IPS-18c (cell line): ENCODE measurements around the gene CCDC47.
A peak's percentile ranks its signal among the peaks of the same experiment; 100 is the strongest.
"Not testable (repeated sequence)": the region's sequence is repeated elsewhere in the genome, so short reads cannot be mapped to it uniquely, and the experiment has no call there.

Experiments used
- H3K4me3 ChIP-seq: 2 replicates; pipeline ENCODE4 v1.7.0; 2013; ENCODE audit warnings: low read depth, mild to moderate bottlenecking, low read length, moderate library complexity; ENCODE audit not compliant: insufficient read depth
- H3K9me3 ChIP-seq: one replicate; pipeline ENCODE4 v1.6.1; 2013; ENCODE audit warnings: mild to moderate bottlenecking, low read length, moderate library complexity; ENCODE audit not compliant: control insufficient read depth, insufficient read depth

Gene CCDC47

DNA sequence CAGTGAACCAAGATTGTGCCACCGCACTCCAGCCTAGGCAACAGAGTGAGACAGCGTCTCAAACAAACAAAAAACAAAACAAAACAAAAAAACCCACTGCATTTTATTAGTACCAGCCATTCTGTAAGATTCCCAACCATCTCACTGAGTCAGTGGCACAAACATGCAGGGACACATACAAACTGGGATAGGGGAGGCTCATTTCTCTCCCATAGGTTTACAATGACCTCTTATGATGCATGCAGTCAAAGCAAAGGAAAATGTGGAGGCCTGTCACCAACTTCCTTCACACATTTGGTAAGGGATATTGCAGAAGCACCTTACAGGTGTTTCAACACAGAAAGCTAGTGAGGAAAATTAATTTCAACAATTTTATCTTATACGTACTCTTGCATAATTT is 19.4 kb downstream of the CCDC47 start:
- no peak overlapping the region for H3K4me3 ChIP-seq
- no peaks in the 10 kb centered on the region for H3K9me3 ChIP-seq

GRCh38 chr17:63753215-63753614 is 20.2 kb downstream of the CCDC47 start:
- H3K4me3 ChIP-seq = no peak overlapping the region
- H3K9me3 ChIP-seq = no peaks in the 10 kb centered on the region

DNA sequence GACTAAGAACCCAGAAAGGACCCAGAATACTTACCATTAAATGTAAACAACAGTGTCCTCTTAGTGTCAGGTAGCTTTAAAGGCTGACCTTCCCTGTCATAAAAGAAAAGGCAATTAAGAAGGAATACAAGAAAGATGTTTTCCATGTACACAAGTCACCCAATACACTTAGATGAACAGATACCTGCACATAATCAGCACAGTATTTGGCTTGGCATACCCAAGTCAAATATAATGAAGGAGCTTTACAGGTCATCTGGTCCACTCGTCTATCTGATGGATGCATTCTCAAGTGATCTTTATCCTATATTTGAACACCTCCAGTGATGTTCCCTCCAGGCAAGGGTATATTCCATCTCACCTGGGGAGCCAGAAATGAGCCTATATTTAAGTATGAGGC is 20.7 kb downstream of the CCDC47 start:
- Histone ChIP-seq H3K4me3 (no peak overlapping the region), H3K9me3 (no peaks in the 10 kb centered on the region)

- Histone ChIP-seq H3K4me3 (no peak overlapping the region), H3K9me3 (no peaks in the 10 kb centered on the region)
These were observed 21.6 kb downstream of the CCDC47 start for GRCh38 chr17:63751806-63752205.

DNA sequence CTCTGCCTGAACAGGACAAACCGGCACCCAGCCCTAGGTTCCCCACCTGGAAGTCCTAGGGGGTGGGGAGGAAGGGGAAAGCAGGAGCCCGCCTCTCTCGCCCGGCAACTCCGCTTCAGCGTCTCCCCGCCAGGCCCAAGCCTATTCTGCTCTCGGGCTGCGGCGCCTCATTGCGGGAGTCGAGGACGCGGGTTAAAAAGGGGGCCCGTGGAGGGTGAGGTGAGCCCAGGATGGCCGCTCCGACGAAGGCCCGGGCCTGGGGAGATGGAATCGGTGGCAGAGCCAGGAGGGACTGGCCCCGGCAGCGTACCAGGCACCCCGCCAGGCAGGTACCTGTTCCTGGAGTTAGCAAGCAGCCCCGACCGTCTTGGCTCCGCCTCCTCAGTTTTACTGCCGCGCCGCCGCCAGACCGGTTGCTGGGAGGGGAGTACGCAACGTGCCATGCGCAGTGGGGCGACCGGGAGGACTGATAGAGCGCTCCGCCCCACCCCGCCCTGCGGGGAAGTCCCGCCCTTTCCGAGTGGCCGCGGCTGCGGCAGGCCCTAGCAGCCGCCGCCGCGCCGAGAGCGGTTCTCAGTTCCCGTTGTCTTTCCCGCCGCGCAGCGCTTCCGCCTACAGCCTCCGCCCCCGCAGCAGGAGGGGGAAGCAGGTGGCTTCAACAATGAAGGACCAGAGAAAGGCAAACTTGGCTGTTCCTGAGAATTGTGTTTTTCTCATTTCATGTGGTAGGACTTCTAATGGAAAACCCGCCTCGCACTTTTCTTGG is 31.8 kb downstream of the CCDC47 start, which contains the start of gene STRADA:
TSS of gene STRADA (minus strand) at position 392 of the 766 bp plus-strand sequence. CDS start 13,430 bp downstream, outside the sequence.
- H3K4me3 ChIP-seq = peak within 1 kb of the TSS; percentile 97
- H3K9me3 ChIP-seq = no peaks in the 10 kb centered on the region

DNA sequence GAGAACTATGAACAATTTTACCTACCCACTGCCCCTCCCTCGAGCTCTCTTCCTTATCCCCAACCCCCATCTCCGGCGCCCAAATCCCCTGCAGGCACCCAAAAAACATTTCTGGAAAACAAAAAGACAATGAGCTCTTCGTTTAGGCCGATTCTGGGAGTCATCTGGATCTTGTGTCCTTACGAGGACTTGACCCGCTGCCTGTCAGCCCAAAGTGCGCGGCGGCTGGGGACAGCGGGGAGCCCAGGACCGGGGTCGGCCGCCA is 32.3 kb downstream of the CCDC47 start:
- Histone ChIP-seq H3K4me3 (peak overlapping the region; percentile 97), H3K9me3 (no peaks in the 10 kb centered on the region)

DNA sequence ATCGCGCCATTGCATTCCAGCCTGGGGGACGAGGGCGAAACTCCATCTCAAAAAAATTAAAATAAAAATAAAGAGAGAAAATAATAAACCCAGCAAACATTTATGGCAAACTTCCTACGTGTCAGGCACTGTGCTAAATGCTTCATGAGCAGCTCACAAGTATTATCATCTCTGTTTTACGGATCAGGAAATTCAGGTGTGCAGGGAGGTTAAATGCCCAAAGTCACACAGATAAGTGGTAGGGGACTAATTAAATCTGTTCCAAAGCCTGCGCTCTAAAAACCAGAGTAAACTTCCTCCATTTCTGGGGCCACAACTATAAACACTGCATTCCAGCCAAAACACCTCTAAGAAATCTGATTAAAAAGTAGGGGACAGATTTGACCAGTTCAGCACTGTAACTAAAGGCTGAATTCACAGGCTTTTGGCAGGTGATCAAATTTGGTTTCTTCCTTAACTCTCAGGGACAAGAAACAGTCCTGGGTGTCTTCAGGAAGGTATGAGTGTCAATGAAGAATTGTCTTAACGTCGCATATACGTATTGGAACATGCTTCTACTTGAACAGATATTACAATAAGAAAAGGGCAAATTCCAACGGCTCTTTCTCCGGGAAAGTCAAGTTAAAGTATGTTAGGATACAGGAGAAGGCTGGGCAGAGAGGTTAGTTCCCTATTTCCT is 32.8 kb downstream of the CCDC47 start:
- Histone ChIP-seq H3K9me3 (no peaks in the 10 kb centered on the region), H3K4me3 (peak overlapping the region; percentile 97)

GRCh38 chr17:63735691-63736090 is 37.7 kb downstream of the CCDC47 start:
- H3K9me3 ChIP-seq = no peaks in the 10 kb centered on the region
- no peak overlapping the region for H3K4me3 ChIP-seq

DNA sequence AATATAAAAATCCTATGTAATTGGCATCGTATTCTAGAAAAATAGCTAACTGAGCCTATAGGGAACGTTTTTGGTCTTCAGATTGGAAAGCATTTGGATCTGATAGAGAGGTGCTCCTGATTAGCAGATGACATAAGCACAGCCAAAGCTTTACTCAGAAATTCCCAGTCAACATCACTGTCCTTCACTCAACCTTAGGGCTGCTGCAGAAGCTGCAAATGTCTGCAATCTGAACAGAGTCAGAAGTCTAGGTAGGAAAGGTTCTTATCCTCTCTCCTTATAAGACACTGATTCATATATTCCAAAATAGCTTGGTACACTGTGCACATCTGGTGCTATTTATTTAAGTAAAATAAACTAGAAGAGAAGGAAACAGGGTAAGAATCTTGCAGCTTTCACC is 51.0 kb downstream of the CCDC47 start:
- H3K9me3 ChIP-seq = no peaks in the 10 kb centered on the region
- no peak overlapping the region for H3K4me3 ChIP-seq

- not testable (repeated sequence) for H3K9me3 ChIP-seq, H3K4me3 ChIP-seq
These were observed 53.2 kb downstream of the CCDC47 start for GRCh38 chr17:63720194-63720593.

GRCh38 chr17:63718988-63719387 is 54.4 kb downstream of the CCDC47 start:
- H3K9me3 ChIP-seq = no peaks in the 10 kb centered on the region
- no peak overlapping the region for H3K4me3 ChIP-seq

DNA sequence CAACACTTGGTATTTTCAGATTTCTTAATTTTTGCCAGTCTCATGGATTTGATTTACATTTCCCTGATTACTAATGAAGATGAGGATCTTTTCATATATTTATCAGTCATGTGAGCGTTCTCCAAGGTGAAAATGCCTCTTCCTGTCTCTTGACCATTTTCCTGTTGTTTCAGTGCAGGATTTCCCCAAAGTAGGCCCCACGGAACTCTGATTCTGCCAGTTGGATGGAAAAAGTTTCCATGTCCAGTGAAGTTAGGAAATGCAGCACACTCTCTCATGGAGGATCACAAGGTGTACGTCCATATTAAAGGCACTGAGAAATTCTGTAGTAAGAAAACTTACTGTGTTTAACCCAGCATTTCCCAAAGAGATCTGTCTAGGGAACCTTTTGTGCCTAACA is 57.0 kb downstream of the CCDC47 start:
- H3K9me3 ChIP-seq = no peaks in the 10 kb centered on the region
- no peak overlapping the region for H3K4me3 ChIP-seq

GRCh38 chr17:63714550-63715277 is 58.7 kb downstream of the CCDC47 start:
- H3K9me3 ChIP-seq = no peaks in the 10 kb centered on the region
- H3K4me3 ChIP-seq = no peak overlapping the region

GRCh38 chr17:63709110-63709509 is 64.3 kb downstream of the CCDC47 start:
- no peaks in the 10 kb centered on the region for H3K9me3 ChIP-seq
- H3K4me3 ChIP-seq = no peak overlapping the region

DNA sequence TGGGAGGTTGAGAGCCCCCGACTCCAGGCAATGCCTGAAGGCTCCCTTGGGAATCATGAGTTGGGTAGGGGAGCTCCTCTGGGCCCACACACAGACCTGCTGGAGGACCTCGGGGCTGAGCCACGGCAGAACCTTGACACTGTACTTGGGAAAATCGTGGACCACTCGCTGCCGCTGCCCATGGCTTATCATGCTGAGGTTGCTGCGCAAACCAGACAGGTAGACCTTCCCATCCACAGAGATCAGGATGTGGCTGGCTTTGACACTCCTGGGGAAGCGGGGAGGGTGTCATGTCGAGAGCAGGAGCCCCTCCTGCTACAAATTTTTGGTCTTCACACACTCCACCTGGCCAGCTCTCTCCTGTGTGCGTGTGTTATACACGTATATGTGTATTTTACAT is 66.2 kb downstream of the CCDC47 start:
- Histone ChIP-seq H3K4me3 (no peak overlapping the region), H3K9me3 (no peaks in the 10 kb centered on the region)

GRCh38 chr17:63706336-63707082 is 66.9 kb downstream of the CCDC47 start:
- Histone ChIP-seq H3K4me3 (no peak overlapping the region), H3K9me3 (no peaks in the 10 kb centered on the region)

GRCh38 chr17:63705657-63706056 is 67.7 kb downstream of the CCDC47 start:
- Histone ChIP-seq H3K4me3 (no peak overlapping the region), H3K9me3 (no peaks in the 10 kb centered on the region)
